A549 treated with ZK216348 at 1 μM for 4 hours (cell line): ENCODE data around the gene OR4C16. TPM values are rescaled to one million over a fixed set of nuclear protein-coding genes. Genes with fewer than 3 reads are reported as not detected.

ENCODE experiments used
- total RNA-seq: library from RNA; stranded (reverse); fragments of 200-300 nt; extraction: Qiagen RNA extraction; gene quantifications from 5 replicates; pipeline ENCODE4 v1.2.3, GENCODE V29; 2022; ENCODE audit warnings: low read depth

Gene OR4C16
- not detected in 5 replicates for total RNA-seq

GRCh38 chr11:55571828-55572227 is at the start of gene OR4C16:
OR4C16 (plus strand) TSS chr11:55572128; CDS start chr11:55572128, 0 bp downstream.

DNA sequence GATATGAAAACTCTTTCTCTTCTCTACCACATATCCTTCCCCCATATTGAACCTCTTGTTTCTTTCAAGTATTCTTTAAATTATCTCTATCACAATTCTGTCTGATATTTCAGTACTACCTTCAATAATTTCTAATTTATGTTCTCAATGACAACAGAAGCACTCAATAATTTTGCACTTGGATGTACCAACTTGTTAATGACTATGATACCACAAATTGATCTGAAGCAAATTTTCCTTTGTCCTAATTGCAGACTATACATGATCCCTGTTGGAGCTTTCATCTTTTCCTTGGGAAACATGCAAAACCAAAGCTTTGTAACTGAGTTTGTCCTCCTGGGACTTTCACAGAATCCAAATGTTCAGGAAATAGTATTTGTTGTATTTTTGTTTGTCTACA is 17.8 kb upstream of the OR4C16 start, which contains the start of gene OR4C15:
OR4C15 (plus strand) TSS at position 301 of the 400 bp plus-strand sequence; CDS start at position 301, 0 bp downstream.

GRCh38 chr11:55607545-55607944 is 35.6 kb downstream of the OR4C16 start, which contains the start of gene OR4C11:
OR4C11 (minus strand) TSS chr11:55607645; CDS start chr11:55604373, 3,272 bp downstream.

Other genes with a start within 250 kb of the OR4C16 start
- gene OR4A16, start 228.9 kb upstream of the OR4C16 start, total RNA-seq: not detected in 5 replicates
- not detected in 5 replicates for gene OR4A15, start 204.2 kb upstream of the OR4C16 start, total RNA-seq
- gene OR4C15, start 17.7 kb upstream of the OR4C16 start, total RNA-seq: not detected in 5 replicates
- not detected in 5 replicates for gene OR4C11, start 35.5 kb downstream of the OR4C16 start, total RNA-seq
- gene OR4P4, start 63.0 kb downstream of the OR4C16 start, total RNA-seq: not detected in 5 replicates
- gene OR4S2, start 76.2 kb downstream of the OR4C16 start, total RNA-seq: not detected in 5 replicates
- not detected in 5 replicates for gene OR4C6, start 90.1 kb downstream of the OR4C16 start, total RNA-seq
- not detected in 5 replicates for gene OR5D13, start 201.3 kb downstream of the OR4C16 start, total RNA-seq
- not detected in 5 replicates for gene OR5D14, start 223.4 kb downstream of the OR4C16 start, total RNA-seq
- not detected in 5 replicates for gene OR5L1, start 239.2 kb downstream of the OR4C16 start, total RNA-seq
- not detected in 5 replicates for gene OR5D18, start 247.5 kb downstream of the OR4C16 start, total RNA-seq